Jurkat, Clone E6-1 (cell line): ENCODE measurements around the gene C10orf90.
"Not testable (repeated sequence)": the region's sequence is repeated elsewhere in the genome, so short reads cannot be mapped to it uniquely, and the experiment has no call there.

ENCODE experiments used
- DNase-seq: peaks from one replicate; pipeline ENCODE4 v3.0.0-alpha.2; 2011; ENCODE audit warnings: low read depth, low spot score
- H3K4me3 ChIP-seq: 2 replicates; pipeline ENCODE4 v1.5.1; 2011; ENCODE audit warnings: mild to moderate bottlenecking, low read length, control low read depth, moderate library complexity

Gene C10orf90

GRCh38 chr10:126390324-126390723, 280.2 kb downstream of the C10orf90 start:
- H3K4me3 ChIP-seq: no peak overlapping the region
- DNase-seq: no peak

DNA sequence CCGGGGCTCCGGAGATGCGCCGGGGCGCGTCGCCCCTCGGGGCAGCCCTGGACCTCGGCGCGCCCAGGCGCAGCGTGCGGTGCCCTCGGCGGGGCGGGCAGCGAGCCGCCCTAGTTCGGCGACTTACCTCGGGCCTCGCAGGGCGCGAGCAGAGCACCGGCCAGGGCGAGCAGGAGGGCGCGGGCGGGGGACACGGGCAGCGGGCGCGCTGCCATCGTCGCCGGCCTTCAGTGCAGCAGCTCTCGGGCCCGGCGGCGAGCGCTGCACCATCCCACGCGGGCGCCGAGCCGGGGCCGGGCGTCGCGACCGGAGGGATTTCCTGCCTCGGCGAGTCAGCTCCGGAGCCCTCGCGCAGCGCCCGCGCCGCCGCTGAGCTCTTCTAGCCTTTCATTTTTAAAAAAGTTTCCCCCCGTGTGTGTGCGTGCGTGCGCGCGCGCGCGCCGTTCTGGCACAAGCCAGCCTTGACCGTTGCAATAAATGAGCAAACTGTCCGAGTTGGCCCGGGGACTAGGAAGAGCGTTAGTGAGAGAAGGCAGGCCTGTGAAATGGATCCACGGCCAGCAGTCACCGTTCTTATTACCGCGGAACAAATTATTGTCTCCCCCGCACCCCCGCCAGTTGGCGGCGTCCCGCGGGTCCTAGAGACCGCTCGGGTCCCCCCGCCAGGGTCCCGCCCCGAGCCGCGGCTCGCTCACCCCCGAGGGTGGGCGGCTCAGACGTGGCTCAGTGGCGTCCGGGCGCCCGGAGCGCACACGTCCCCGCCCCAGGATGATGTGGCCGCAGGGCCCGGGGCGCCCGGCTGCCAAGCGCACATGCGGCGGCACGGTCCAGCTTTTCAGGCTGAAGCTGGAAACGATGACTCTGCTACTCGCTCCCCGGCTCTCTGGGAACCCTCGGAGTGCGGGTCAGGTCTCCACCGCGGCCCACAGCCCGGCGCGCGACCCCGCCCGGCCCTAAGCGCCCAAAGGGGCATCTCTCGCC, 282.3 kb downstream of the C10orf90 start, which contains the start of gene ADAM12:
Gene ADAM12 (minus strand): TSS at position 547 of the 981 bp plus-strand sequence. CDS start 332 bp downstream, at position 215.
- DNase-seq: no peak
- H3K4me3 ChIP-seq: no peak within 1 kb of the TSS

- no peak for DNase-seq
- no peak overlapping the region for H3K4me3 ChIP-seq
These were observed 283.2 kb downstream of the C10orf90 start for GRCh38 chr10:126387041-126387921.

DNA sequence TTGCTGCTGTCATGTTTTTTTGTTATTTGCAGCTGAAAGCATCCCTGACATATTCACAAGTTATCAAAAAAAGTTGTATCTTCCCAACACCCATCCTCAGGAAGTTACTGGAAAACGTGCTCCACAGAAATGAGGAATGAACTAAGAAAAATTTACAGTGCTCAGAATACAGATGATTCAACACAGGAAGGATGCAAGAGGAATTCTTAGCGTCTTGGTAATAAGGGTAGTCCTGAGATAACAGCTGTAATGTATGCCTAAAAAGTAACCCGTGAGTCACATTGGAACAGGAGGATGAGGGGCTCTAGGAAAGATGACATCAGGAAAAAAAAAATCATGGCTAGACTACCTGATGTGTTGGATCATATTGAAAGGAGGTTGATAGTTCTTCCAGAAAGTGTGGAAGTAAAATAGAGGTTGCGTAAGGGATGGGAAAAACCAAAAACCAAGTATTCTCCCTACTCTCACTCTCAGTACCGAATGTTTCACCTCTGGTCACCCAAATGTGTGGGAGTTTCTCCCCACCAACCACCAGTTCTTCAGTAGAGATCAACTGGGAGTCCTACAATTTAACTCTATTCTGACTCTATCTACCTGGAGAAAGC, 286.1 kb downstream of the C10orf90 start:
- no peak overlapping the region for H3K4me3 ChIP-seq
- DNase-seq: no peak

DNA sequence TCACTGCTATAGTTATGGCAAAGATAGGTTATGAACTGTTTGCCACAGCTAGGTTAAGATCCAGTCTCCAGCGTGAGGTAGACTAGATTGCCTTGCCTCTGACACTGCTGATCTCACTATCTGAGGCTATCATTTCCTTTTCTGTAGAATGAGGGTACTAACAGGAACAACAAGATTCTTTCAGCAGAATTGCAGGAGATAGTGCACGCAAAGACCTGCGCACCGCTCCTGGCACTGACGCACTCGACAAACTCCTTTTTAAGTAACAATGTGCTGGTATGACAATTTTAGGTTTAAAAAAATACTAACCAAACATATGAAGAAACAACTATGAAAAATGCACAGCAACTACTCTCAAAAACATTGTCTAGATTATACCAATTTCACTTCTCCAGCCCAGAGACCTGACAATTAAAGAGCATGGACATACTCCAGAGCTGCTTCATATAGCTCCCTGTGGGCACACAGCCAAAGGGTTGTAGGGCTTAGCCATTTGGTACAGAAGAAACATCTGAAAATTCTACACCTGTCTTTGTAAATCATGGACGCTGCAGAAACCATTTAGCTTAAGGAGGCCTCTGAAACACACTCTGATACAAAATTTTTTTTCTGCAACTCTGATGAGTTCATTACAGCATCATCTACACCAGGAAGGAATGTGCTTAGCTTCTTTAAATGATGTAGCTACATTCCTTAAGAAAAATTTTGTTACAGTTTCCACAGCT, 290.0 kb downstream of the C10orf90 start:
- DNase-seq: no peak
- H3K4me3 ChIP-seq: no peak overlapping the region

- H3K4me3 ChIP-seq, DNase-seq: not testable (repeated sequence)
These were observed 291.3 kb downstream of the C10orf90 start for GRCh38 chr10:126379166-126379565.

- DNase-seq: no peak
- H3K4me3 ChIP-seq: no peak overlapping the region
These were observed 293.5 kb downstream of the C10orf90 start for GRCh38 chr10:126376956-126377355.

GRCh38 chr10:126375926-126376554, 294.5 kb downstream of the C10orf90 start:
- no peak for DNase-seq
- H3K4me3 ChIP-seq: no peak overlapping the region

- no peak overlapping the region for H3K4me3 ChIP-seq
- no peak for DNase-seq
These were observed 295.2 kb downstream of the C10orf90 start for GRCh38 chr10:126375299-126375698.
